Testis (tissue), 3 donors: ENCODE measurements around the gene PLA2G5. TPM values are rescaled to one million over a fixed set of nuclear protein-coding genes. Genes with fewer than 3 reads are reported as not detected.

Experiments used
- DNase-seq: peaks from one replicate; pipeline ENCODE4 v3.0.0-alpha.2; 2019
- H3K27ac ChIP-seq, 2 donors: fragments of 200-600 bp; sonication (generic); one replicate each; pipeline ENCODE4 v1.5.1; 2019
- H3K27me3 ChIP-seq: fragments of 200-600 bp; sonication (generic); one replicate; pipeline ENCODE4 v1.5.1; 2019
- H3K36me3 ChIP-seq: fragments of 200-600 bp; sonication (generic); one replicate; pipeline ENCODE4 v1.5.1; 2017; ENCODE audit warnings: low read depth; ENCODE audit errors: missing control alignments
- H3K4me1 ChIP-seq: fragments of 200-600 bp; sonication (generic); one replicate; pipeline ENCODE4 v1.5.1; 2019
- H3K4me3 ChIP-seq, 2 donors: fragments of 200-600 bp; sonication (generic); one replicate each; pipeline ENCODE4 v1.5.1; 2017 to 2019
- H3K9me3 ChIP-seq: fragments of 200-600 bp; sonication (generic); one replicate; pipeline ENCODE4 v1.5.1; 2017
- POLR2A ChIP-seq: fragments of 450-650 bp; IDR thresholded peaks from one replicate; pipeline ENCODE4 v1.6.1; 2017; ENCODE audit warnings: antibody characterized with exemption, mild to moderate bottlenecking, moderate library complexity
- WGBS, 2 donors: methylation state at CpG; one replicate each; pipeline ENCODE4 v1.1.5; 2018; 5-methylcytosine and 5-hydroxymethylcytosine counted together
- intact Hi-C: fragments of 100-400 bp; cut with DNase I; formaldehyde crosslinking; loops from one replicate; pipeline ENCODE4 v1.15.1; 2023; ENCODE audit warnings: low total_unique reads
- polyA plus RNA-seq: library from polyadenylated mRNA; stranded (reverse); fragments of 350-450 nt; fragmentation: Illumina TruSeq; extraction: RNeasy Lipid Tissue Mini Kit (QIAGEN cat#74804); gene quantifications from one replicate; pipeline ENCODE4 v1.2.3, GENCODE V29; 2014; ENCODE audit warnings: low read depth, low replicate concordance; ENCODE audit not compliant: insufficient read depth
- total RNA-seq, 2 donors: library from RNA; depleted of rRNA; stranded (reverse); fragments of >200 nt; gene quantifications; one replicate each; pipeline ENCODE4 v1.2.3, GENCODE V29; 2016
- TF ChIP-seq, protein P1 (sequence below), 3 experiments: fragments of 450-650 bp in 2 of 3; fragments of 200-600 bp in 1 of 3; sonication (generic) in 1 of 3; IDR thresholded peaks; one replicate each; pipeline ENCODE4 v1.5.1; 2016 to 2019; ENCODE audit warnings: antibody characterized with exemption in 3 of 3, mild to moderate bottlenecking in 2 of 3, moderate library complexity in 1 of 3

Gene PLA2G5
- total and polyA plus RNA-seq, 3 donors from 2014 or later, result 17.6 to 21.2 (median 19.8) TPM

- no peak for TF ChIP-seq POLR2A
- TF ChIP-seq, protein P1, sequence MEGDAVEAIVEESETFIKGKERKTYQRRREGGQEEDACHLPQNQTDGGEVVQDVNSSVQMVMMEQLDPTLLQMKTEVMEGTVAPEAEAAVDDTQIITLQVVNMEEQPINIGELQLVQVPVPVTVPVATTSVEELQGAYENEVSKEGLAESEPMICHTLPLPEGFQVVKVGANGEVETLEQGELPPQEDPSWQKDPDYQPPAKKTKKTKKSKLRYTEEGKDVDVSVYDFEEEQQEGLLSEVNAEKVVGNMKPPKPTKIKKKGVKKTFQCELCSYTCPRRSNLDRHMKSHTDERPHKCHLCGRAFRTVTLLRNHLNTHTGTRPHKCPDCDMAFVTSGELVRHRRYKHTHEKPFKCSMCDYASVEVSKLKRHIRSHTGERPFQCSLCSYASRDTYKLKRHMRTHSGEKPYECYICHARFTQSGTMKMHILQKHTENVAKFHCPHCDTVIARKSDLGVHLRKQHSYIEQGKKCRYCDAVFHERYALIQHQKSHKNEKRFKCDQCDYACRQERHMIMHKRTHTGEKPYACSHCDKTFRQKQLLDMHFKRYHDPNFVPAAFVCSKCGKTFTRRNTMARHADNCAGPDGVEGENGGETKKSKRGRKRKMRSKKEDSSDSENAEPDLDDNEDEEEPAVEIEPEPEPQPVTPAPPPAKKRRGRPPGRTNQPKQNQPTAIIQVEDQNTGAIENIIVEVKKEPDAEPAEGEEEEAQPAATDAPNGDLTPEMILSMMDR (IDR thresholded peaks at IDR 0.05), result no peak
- WGBS, 2 donors, result 89 to 90% methylated on average over 4 to 5 of the region's 5 CpGs
- H3K4me3 ChIP-seq, result no peak overlapping the region
- intact Hi-C loops, result no loop called here
- H3K27me3 ChIP-seq, result no peaks in the 10 kb centered on the region
- no peaks in the 10 kb centered on the region for H3K9me3 ChIP-seq
- no peaks in the 10 kb centered on the region for H3K36me3 ChIP-seq
- DNase-seq, result no peak
- no peak overlapping the region for H3K27ac ChIP-seq
- no peaks in the 10 kb centered on the region for H3K4me1 ChIP-seq
Observed at GRCh38 chr1:20095564-20096434, 25.8 kb downstream of the PLA2G5 start.

- no peak overlapping the region for H3K27ac ChIP-seq
- TF ChIP-seq POLR2A, result no peak
- TF ChIP-seq, protein P1 (IDR thresholded peaks at IDR 0.05), result no peak
- no peaks in the 10 kb centered on the region for H3K36me3 ChIP-seq
- WGBS, 2 donors, result 87 to 91% methylated on average over 7 of the region's 7 CpGs
- H3K4me3 ChIP-seq, result no peak overlapping the region
- intact Hi-C loops, result no loop called here
- no peaks in the 10 kb centered on the region for H3K9me3 ChIP-seq
- DNase-seq, result no peak
- no peaks in the 10 kb centered on the region for H3K4me1 ChIP-seq
- no peaks in the 10 kb centered on the region for H3K27me3 ChIP-seq
Observed at GRCh38 chr1:20096840-20097447, 26.9 kb downstream of the PLA2G5 start.

DNA sequence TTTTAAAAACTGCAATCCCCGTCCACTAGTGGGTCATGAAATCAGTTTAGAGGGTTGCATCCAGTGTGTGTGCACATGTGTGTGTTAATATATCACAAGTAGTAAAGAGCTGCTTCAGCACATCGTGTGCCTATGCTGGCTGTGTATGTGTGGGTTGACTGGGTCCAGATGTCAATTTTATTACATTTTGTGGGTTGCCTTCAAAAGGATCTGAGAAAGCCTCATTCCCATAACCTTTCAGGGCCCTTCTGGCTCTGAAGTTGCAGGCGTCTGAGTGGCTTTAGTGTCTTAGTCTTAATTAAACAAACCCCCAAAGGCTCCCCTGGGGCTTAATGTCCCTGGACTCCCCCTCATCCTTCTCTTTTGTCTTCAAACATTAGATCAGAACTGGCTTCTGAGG is 29.5 kb downstream of the PLA2G5 start:
- H3K27ac ChIP-seq, result no peak overlapping the region
- no peak overlapping the region for H3K4me3 ChIP-seq
- H3K9me3 ChIP-seq, result no peaks in the 10 kb centered on the region
- no peaks in the 10 kb centered on the region for H3K36me3 ChIP-seq
- no peaks in the 10 kb centered on the region for H3K27me3 ChIP-seq
- no peaks in the 10 kb centered on the region for H3K4me1 ChIP-seq
- DNase-seq, result no peak
- no peak for TF ChIP-seq POLR2A
- TF ChIP-seq, protein P1 (IDR thresholded peaks at IDR 0.05), result no peak
- intact Hi-C loops, result no loop called here
- WGBS, 2 donors, result 70 to 79% methylated on average over 3 of the region's 3 CpGs

- WGBS, 2 donors, result 41 to 54% methylated on average over 9 to 14 of the region's 14 CpGs
- TF ChIP-seq, protein P1 (IDR thresholded peaks at IDR 0.05), result peak; percentile 67 to 86 (median 79)
- no peak for TF ChIP-seq POLR2A
- intact Hi-C loops, result loop anchor here (10.0 kb wide), 1 partner anchor 104 kb away; no protein-coding TSS in a partner anchor
Observed at GRCh38 chr1:20100632-20101355, 30.8 kb downstream of the PLA2G5 start.

More at GRCh38 chr1:20100632-20101355, 30.8 kb downstream of the PLA2G5 start:
- Histone ChIP-seq H3K4me3 (no peak overlapping the region), H3K4me1 (no peaks in the 10 kb centered on the region), H3K27ac (no peak overlapping the region), H3K27me3 (no peaks in the 10 kb centered on the region), H3K36me3 (no peaks in the 10 kb centered on the region), H3K9me3 (no peaks in the 10 kb centered on the region)
- peak; percentile 56 for DNase-seq
